HG02571 (cell line): Measurements from ENCODE around the gene NKAPL.
A peak's percentile ranks its signal among the peaks of the same experiment; 100 is the strongest.

Experiments used
- ATAC-seq: cut with Tn5 transposase; IDR thresholded peaks from one replicate; pipeline ENCODE4 v1.9.1; 2021; ENCODE audit warnings: mild to moderate bottlenecking, moderate library complexity; ENCODE audit not compliant: unreplicated experiment

NKAPL gene

DNA sequence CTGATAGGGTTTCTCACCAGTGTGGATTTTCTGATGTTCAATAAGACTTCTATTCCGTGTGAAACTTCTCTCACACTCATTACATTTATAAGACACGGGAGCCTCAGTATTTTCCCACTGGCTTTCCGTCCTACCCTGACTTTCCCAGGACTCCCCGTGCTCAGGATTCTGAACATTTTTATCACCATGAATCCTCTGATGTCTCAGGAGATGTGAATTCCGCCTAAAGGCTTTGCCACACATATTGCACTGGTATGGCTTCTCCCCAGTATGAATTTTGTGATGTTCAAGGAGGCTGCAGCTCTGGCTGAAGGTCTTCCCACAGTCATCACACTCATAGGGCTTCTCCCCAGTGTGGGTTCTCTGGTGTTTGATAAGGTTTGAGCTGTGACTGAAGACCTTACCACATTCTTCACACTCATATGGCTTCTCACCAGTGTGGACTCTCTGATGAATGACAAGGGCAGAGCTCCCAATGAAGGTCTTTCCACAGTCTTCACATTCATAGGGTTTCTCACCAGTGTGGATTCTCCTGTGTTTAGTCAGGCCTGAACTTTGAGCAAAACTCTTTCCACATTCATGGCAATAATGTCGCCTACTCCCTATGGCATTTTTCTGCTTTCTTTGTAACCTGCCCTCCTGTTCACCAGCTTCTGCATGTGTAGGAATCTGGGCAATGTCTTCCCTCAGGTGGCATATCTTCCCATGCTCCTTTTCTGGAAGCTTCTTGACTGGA lies 13.7 kb upstream of the NKAPL start:
- no peak for ATAC-seq

GRCh38 chr6:28248916-28249315 lies 10.2 kb upstream of the NKAPL start:
- no peak for ATAC-seq

- no peak for ATAC-seq
Observed at GRCh38 chr6:28250747-28251146, 8.3 kb upstream of the NKAPL start.

GRCh38 chr6:28251661-28252008 lies 7.5 kb upstream of the NKAPL start:
- peak; percentile 38 for ATAC-seq

DNA sequence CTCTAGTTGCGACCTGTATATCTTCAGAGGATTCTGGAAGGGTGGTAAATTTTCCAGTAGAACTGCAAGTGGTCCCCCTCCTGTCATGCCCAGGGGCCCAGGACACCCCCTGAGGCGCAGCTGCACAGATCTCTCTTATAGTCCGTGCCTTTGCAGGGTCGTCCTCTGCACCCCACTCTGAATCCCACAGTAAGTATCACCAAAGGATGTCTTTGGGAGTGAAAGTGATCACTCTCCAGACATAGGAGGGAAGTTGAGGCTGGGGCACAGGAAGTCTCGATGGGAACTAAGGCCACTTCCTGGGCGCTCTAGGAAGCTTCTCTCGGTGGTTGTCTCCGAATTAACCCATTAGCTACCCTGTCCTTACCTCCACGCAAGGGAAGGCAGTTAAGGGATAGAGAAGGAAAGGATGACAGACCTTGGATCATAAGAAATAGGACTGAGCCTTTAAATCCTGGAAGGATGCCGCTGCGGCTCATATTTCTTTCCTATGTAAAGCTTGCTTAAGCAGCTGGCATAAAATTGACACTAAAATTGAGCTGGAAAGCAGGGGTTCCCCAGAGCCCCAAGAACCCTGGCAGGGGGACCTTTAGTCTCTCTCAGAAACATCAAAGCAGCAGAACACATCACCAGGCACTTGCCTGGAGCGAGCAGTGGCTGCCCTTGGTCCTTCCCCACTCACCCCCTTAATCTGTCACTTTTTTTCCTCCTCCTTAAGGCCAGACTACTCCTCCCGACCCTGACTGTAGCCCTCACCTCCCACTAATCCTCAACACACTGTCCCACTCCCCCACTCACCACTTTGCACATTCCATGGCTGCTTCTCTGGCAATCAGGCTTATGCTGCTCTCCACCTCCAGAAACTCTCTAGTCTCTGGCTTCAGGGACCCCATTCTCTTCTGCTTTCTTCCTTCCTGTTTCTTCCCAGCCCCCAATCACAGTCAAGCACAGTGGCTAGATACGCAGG lies 6.8 kb upstream of the NKAPL start, which contains the start of gene ZKSCAN4:
Gene ZKSCAN4, minus strand, starts transcription at position 261 of the 967 bp plus-strand sequence. CDS start 289 bp downstream, outside the sequence.
- ATAC-seq = peak; percentile 74

DNA sequence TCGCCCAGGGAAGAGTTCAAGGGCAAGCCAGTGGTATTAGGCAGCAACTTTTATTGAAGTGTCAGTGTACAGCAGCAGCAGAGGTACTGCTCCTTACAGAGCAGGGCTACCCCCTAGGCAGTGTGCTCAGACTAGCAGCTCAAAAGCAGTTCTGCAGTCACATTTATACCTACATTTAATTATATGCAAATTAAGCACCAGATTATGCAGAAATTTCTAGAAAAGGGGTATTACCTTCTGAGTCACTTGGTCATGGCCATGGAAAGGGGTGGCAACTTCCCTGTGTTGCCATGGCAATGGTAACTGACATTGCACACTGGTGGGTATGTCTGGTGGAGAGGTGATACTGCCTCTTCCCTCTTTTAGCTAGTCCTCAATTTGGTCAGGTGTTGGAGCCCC lies 5.0 kb upstream of the NKAPL start:
- ATAC-seq = no peak

DNA sequence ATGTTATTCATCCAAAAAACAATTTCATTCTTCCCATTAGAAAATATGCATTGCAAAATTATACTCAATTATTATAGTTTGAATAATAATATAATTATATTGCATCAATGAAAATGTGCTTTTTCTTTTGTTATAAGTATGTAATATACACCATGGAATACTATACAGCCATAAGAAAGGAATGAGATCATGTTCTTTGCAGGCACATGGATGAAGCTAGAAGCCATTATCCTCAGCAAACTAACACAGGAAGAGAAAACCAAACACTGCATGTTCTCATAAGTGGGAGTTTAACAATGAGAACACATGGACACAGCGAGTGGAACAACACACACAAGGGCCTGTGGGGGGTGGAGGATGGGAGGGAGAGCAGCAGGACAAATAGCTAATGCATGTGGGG lies 2.1 kb upstream of the NKAPL start:
- no peak for ATAC-seq

DNA sequence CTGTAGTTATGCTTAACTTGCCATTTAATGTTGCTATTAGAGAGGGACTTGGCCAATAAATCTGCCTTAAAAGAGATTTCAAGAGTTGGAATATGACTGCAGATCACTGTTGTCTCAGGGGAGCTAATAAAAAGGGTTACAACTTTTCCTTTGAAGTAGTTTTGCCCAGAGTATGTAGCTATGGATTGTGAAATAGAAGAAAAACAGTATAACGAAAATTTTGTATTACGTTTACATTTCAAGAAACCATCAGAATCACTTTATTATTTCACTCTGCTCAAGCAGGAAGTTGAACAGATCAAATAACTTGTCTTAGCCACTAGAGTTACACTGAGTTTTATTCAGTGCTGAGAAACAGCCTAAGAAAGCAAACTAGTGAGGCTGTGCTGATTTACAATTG lies 4.8 kb downstream of the NKAPL start:
- no peak for ATAC-seq

DNA sequence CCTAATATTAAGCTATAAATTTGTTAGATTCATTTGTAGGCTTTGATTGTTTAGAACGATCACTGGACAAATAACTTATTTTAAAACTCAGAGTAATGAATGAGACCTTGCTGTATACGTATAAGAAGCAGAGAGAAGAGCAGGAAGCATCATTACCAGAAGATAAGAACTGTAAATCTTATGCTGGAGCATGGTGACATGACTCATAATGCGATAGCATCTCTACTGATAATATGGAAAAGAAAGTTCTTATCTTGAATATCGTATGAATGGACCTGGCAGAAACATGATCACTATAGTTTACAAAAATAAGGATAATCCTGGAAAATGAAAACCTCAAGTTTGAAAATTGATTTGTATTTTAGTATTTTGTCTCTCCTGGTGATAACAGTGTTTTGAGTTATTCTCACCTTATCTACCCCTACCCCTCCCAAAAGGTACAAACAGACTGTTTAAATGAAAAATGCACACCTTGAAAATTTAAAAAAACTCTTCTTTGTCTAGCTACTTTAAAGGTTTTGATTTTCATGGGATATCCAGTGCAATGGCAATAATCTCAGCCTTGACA lies 5.8 kb downstream of the NKAPL start:
- no peak for ATAC-seq

GRCh38 chr6:28266563-28266961 lies 7.5 kb downstream of the NKAPL start:
- no peak for ATAC-seq

DNA sequence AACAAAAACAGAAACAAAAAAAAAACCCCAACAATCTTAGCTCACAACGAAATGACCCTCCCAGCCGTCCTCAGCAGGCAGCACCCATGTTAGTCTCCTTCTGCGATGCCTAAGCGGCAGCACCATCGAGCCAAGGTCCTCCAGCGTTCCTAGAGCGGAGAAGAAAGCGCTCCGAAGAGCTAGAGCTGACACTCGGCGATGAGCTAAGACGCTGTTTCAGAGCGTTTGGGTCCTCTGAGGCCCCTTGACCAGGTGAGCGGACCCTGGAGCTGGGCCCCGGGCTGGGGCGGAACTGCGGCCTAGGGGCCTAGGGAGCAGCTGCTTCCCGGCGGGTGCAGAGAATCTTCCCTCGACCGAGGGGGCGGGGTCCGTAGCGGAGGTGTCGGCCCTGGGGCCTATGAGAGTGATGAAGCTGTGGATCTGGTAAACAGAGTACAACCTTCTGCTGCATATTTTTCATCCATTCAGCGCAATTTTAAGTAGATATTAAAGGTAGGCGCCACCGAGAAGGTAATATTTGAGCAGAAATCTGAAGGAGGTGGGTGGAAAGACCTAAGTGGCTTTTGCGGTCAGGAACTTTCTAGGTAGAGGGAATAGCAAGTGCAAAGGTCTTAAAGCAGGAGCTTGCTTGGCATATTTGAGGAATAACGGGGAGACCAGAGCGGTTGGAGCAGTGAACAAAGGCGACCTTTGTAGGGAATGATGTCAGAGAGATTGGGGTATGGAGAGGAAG lies 8.0 kb downstream of the NKAPL start, which contains the start of gene ZSCAN26:
Gene ZSCAN26, plus strand, starts transcription at position 182 of the 733 bp plus-strand sequence. CDS start 4,777 bp downstream, outside the sequence.
- ATAC-seq = peak; percentile 92

DNA sequence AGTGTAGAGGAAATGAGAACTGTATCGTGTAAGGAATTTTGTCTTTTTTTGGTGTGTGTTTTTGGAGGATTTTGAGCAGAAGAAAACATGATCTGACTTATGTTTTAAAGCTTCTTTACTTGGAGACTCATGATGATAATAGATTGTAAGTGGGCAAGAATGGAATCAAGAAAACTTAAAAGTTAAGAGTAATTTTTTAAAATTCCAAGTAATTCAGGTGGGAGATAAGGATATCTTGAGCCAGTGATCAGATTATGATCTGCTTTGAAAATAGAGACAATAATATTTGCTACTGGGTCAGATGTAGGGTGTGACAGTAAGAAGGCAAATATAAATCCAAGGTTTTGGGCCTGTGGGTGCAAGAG lies 8.6 kb downstream of the NKAPL start:
- no peak for ATAC-seq

- no peak for ATAC-seq
Observed at GRCh38 chr6:28269492-28269891, 10.4 kb downstream of the NKAPL start.

GRCh38 chr6:28274888-28275287 lies 15.8 kb downstream of the NKAPL start:
- no peak for ATAC-seq

DNA sequence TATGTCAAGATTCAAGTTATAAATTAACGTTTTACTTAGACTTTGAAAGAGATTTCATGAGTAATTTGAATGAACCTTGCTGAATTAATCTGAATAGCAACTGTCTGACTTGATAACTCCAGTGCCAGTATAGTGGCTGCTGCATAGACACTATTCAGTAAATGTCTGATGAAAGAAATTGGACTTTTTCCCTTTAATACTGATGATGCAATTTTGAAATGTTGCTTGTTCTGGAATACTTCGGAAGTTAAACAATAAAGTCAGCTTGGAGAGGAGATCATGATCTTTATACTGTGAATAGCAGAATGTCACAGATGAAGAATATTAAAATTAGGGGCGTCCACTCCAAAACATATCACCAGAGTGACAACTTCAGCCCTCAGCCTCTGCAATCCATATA lies 18.6 kb downstream of the NKAPL start:
- no peak for ATAC-seq

DNA sequence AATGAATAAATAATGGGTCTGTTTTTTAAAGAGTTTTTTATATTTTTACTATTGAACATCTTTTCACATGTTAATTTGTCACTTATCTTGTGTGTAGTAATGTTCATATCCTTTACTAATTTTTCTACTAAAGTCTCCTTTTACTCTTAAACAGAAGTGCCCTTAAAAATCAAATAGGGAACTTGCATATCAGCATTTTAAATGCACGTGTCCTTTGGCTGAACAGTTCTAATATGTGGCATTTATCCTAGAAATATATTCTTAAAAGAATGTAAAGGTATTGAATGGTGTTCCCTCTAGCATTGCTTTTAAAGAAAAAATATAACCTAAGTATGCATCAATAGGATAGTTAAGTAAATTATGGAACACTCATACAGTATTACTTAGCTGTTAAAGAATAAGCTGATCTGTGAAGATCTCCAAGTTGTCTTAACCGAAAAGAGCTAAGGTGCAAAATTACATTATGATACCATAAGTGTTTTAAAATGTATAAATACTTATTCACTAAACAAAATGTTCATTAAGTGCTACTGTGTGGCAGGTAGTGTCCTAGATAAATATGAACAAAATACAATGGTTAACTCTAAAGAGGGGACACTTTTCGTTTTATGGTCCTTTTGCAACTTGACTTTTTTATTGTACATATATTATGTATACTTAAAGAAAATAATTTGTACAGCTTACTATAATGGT lies 21.6 kb downstream of the NKAPL start:
- ATAC-seq = no peak

DNA sequence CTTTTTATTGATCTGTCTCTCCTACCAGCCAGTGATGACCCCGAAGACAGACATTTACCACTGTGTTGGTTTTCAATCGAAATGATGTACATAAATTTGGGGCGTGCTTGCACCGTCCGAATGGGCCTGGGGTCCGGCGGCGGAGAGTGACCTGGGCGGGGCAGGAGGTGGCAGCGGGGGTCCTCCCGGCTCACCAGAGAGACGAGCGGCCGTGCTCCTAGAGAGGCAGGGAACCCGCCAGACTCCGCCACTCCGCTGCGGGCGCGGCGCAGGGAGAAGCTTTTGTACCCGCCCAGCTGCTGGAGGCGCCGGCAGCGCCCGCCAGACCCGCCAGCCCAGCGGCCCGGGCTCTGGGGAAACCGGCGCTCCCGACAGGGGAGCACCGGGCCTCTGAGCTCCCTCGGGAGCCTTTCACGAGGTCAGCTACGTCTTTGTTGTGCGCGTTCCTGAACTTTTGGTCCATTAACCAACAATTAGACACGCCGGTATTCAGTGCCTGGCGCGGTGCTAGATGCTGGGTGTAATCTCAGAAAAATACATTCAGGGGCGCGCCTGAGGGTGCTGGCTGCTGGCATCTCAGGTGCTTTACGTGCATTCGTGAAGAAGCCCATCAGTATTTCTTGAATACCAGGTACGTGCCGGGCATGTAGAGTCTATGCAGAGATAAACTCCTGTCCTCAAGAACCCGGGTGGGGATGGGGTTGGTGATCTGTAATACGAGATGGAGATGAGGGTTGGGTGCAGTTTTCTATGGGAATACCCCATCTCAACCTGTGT lies 22.4 kb downstream of the NKAPL start, which contains the start of gene PGBD1:
Gene PGBD1, plus strand, starts transcription at position 285 of the 777 bp plus-strand sequence. CDS start 2,242 bp downstream, outside the sequence.
- peak; percentile 70 for ATAC-seq

DNA sequence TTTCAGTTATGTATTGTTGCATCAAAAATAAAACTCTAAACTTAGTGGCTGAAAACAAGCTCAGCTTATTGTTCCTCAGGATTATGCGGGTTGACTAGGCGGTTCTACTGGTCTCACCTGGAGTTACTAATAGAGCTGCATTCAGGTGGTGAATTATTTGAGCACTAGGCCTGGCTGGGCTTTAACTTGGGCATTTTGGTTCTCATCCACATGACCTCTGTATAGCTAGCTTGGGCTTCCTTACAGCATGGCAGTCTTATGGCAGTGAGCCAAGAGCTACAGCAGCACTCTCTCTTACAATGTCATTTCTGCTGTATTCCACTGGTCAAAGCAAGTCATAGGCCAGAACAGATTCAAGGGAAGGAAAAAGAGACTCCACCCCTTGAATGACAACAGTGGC lies 23.8 kb downstream of the NKAPL start:
- no peak for ATAC-seq

DNA sequence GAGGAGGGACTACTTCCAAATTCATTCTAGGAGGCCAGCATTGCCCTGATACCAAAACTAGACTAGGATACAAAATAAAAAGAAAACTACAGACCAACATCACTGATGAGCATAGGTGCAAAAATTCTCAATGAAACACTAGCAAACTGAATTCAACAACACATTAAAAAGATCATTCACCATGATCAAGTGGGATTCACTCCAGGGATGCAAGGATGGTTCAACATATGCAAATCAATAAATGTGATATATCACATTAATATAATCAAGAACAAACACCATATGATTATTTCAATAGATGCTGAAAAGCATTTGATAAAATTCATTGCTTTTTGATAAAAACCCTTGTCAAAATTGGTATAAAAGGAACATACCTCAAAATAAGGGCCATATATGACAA lies 32.5 kb downstream of the NKAPL start:
- no peak for ATAC-seq
